HG03432 (cell line): ENCODE data around the gene GBP5.
"Not testable (repeated sequence)": the region's sequence is repeated elsewhere in the genome, so short reads cannot be mapped to it uniquely, and the experiment has no call there.

Experiments used
- ATAC-seq: cut with Tn5 transposase; IDR thresholded peaks from one replicate; pipeline ENCODE4 v1.9.1; 2021; ENCODE audit warnings: mild to moderate bottlenecking, moderate library complexity; ENCODE audit not compliant: unreplicated experiment

The GBP5 gene

DNA sequence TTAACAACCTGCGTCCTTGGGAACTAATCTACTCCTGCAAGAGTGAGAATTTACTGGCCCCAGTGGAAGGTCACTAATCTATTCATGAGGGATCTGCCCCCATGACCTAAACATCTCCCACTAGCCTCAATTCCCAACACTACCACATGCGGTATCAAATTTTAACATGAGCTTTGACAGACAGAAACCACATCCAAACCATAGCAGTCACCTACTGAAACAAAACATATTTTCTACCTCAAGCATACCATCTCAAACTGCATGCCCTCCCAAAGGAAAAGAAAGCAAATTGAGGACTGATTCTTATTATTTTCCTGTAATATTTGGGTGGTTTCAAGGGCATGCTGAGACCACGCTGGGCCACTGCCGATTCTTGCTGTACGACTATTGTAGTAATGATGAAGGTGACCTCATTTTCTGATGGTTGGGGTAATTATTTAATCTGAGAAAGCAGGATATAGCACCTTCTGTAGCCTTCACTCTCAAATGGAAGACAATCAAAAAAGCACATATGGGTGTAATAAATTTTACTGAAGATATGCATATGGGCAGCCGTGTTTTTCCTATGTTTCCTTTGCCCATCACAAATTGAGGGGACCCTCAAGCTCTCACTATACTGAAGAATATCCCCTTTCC lies 13.2 kb upstream of the GBP5 start:
- ATAC-seq: no peak

DNA sequence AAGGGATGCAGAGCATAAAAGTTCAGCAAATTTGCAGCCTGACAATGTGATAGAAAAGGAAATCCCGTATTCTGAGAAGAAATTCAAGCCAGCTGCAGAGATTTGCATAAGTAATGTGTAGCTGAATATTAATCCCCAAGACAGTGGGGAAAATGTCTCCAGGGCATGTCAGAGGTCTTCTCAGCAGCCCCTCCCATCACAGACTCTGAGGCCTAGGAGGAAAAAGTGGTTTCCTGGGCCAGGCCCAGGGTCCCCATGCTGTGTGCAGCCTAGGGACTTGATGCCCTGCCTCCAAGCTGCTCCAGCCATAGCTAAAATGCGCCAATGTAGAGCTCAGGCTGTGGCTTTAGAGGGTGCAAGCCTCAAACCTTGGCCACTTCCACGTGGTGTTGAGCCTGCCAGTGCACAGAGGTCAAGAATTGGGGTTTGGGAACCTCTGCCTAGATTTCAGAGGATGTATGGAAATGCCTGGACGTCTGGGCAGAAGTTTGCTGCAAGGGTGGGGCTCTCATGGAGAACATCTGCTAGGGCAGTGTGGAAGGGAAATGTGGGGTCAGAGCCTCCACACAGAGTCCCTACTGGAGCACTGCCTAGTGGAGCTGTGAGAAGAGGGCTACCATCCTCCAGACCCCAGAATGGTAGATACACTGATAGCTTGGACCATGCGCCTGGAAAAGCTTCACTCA lies 11.6 kb upstream of the GBP5 start:
- not testable (repeated sequence) for ATAC-seq

DNA sequence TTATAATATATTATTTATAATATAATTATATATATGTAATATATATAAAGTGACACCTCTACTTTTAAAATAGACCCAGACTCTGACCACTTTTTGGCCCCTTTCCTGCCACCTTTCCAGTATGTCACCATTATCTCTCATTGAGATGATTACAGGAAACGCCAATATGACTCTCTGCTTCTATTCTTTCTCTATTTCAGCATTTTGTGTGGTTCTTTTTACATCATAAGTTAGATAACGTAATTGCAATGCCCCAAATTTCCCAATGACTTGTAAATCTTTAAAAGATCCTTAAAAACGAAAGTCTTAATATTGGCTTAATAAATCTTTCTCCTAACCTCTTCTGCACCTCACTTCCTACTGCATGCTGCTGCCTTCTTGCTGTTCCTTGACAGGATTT lies 8.1 kb upstream of the GBP5 start:
- no peak for ATAC-seq

DNA sequence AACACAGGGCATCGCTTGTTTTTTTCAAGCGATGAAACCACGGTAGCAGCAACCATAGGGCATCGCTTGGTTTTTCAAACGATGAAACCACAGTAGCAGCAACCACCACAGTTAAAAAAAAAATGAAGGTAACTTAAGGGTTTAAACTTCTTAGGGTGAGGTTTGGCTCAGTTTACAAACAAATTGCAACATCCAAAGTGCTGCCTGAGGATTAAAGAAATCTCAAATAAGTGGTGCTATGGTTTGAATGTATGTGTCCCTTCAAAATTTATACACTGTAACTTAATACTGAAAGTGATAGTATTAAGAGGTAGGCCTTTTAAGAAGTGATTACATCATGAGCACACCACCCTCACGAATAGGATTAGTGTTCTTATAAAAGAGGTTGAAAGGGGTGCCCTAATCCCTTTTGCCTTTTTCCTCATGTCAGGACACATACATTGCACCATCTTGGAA lies 6.4 kb upstream of the GBP5 start:
- ATAC-seq: no peak

DNA sequence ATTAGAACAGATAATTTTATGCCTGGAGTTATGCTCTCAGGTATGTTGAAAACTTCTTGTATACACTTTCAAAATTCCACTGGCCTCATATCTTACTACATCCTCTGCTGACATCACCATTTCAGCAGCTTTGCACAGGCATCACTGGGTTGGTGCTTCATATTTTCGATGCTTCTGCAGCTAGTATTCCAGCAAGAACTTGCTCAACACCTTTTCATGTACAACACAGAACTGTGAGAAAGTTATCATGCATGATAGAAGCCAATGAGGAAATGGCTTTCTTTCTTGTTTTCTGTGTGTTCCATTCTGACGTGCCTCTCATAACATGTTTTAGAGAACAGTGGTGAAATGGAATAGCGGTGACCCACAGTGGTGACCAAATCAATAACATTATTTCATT lies 5.1 kb upstream of the GBP5 start:
- no peak for ATAC-seq

DNA sequence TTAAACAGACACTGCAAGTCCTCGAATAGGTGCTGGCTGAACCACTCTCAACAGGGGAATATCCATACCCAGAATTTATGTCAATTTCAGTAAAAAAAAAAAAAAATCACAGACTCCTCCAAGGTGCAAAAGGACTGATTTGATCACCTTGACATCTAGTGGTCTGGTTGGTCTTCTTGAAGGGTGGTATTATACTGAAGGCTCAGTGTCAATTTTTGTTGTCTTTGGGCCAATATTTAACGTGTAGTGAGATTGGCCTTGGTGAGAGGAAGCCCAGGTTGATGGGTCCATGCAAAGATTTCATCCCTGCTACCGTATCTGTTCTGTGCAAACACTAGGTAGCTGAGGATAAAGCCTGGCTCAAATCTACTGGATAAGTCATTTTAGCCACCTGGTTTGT lies 4.0 kb upstream of the GBP5 start:
- ATAC-seq: no peak

DNA sequence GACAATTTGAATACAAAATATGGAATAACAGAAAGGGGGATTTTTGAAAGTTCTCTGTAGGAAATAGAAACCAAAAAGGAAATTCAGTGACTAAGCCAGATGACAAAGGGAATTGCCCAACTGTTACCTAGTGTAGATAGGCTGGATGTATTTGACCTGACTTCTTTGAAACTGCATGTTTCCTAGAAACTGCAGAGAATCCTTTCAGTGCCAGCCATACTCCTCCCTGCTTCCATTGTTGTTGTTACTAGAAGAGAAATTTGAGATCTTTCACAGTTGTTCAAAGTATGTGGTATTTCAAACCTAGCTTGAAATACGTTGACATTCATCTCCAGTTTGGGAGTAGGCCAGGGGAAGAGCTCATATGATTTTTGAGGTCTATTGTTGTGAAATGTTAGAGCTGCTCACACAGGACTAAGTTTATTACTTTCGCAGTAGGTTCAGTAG lies 1.8 kb upstream of the GBP5 start:
- ATAC-seq: peak; percentile 29

DNA sequence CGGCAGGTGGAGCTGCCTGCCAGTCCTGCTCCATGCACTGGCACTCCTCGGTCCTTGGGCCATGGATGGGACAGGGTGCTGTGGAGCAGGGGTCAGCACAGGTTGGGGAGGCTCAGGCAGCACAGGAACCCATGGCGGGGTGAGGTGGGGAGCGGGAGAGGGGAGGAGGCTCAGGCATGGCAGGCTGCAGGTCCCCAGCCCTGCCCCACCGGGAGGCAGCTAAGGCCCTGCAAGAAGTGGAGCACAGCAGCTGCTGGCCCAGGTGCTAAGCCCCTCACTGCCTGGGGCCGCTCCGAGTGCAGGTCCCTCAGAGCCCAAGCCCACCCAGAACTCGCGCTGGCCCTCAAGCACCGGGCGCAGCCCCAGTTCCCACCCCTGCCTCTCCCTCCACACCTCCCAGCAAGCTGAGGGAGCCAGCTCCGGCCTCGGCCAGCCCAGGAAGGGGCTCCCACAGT lies 691 bp upstream of the GBP5 start:
- ATAC-seq: no peak

DNA sequence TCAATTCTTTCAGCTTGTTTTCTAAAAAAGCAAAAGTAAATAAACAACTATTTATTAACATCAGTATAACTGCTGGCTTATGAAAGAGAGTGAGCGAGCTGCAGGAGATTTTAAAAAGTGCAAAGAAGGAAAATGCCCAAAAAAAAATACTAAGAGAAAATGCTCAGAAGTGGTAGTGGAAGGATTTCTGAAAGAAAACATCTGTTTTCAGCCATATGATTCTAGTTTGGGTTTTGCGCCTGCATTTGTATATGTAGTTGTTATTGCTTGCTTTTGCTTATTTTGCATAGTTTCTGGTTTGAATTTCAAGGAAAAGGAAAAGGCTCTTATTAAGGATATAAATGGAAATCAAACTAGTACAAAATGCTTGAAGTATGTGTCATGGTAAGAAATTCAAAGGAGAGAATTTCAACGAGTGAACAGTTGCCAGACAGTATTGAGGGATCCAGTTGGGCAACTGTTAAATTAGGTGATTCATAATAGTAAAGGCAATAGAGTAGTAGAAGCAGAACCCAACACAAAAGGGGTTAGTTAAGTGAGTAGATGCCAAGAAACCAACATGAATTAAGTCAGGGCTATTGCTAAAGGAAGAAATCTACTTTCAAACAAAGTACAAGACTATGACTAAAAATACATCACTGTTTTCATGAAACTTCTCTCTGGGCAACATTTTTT lies 1.2 kb downstream of the GBP5 start:
- no peak for ATAC-seq

DNA sequence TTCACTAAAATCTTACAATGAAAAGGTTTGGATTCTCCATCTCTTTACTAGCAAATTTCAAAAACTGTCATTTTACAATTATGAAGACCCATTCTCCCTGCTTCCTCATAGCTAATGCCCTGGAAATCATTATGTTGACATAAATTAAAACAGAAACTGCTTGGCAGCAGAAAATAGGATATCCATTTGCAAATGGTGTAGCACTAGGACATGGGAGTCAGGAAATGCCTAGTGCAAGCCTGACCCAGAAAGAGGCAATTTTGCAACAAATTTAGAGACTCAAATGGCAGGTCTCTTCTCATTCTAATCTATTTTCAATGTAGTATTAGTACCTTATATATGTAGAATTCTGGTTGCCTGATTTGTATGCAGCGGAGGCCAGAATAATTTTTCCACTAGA lies 2.2 kb downstream of the GBP5 start:
- no peak for ATAC-seq

DNA sequence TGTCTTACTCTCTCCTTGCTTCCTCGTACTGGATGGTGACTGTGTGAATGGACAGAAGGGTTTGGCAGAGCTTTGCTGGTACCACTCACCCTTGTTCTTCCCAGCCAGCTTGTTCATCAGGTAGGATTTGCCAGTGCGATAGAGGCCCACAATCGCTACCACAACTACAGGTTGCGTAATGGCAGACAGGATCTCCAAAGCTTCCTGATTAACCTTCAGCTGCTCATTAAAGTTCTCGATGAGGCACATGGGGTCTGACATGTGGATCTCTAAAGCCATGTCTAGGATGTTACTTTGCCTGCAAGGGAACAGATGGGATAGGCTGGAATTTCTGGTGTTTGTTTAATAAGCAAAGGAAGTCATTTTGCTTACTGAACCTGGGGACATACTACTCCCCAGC lies 3.4 kb downstream of the GBP5 start:
- ATAC-seq: no peak

DNA sequence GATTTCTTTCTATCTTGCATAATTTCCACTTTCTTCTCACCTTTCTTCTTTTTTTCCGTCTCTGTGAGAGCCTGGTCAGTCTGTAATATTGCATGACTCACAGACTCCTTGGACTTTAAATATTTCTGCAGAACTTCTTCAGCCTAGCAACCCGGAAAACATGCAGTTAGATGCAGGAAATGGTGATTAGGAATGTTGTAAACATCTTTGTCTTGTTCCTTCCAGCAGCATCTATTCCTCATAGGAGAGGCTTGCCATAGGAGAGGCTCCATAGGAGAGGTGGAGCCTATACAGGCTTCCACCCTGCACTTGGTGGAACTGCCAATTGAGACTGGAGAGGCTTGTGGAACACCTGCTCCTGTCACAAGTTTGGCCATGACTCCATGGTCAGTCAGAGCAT lies 10.0 kb downstream of the GBP5 start:
- no peak for ATAC-seq

DNA sequence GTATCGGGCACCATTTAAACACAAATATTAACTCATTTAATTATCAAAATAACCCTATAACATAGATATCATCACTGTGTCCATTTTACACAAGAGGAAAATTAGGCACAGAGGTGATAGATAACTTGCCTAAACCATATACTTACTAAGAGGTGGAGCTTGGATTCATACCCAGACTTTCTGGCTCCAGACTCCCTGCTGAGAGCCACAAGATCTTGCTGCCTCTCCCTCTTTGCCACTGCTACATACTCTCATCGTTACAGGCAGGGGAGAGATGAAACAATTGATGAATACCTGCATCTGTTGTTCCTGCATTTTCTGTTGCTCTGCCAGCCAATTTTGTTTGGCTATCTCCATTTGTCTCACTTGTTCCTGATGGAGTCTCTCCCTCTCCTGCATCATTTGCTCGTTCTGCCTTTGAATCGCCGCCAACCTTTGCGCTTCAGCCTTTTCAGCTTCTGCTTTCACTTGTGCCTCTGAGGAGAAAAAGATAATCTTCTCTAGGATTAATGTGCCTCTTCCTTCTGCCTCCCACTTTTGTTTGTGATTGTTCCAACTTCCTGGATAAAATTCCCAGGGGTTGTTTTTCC lies 10.6 kb downstream of the GBP5 start:
- ATAC-seq: no peak

DNA sequence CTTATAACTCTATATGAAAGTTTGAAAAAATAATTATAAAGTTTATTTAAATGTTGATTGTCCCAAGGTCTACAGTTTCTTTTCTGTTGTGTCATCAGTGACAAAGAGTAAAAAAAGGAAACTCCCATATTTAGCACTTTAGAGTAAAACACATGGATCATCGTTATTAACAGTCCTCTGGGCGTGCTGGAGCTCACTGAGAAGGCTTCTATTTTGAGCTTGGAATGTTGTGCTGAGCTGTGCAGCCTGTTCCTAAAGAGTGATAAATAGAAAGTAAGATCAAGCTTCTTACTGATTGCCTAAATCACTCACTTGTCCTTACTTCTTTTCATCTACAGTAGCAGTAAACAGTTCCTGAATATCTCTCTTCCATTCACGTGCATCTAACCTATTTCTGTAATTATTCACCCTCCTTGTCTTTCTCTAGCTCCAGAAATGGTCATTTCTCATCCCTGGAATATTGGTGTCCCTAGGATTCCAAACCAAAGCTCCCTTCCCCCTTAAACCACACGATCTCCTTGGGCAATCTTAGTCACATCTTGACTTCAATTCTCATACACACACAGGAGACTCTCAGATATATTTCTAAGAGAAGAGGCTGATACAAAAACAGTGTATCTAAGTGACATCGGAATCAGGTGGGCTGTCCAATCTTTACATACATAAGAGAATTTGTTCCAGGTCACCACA lies 11.9 kb downstream of the GBP5 start:
- no peak for ATAC-seq

DNA sequence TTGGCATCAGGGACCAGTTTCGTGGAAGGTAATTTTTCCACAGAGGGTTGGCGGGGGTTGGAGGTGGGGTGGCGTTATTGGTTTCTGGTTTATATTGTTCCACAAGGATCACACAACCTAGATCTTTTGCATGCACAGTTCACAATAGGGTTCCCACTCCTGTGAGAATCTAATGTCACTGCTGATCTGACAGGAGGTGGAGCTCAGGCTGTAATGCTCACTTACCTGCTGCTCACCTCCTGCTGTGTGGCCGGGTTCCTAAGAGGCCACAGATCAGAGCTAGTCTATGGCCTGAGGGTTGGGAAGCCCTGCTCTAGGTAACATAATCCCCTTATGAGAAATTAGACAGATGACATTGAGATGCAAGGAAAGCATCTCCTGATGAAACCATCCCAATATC lies 12.6 kb downstream of the GBP5 start:
- no peak for ATAC-seq

DNA sequence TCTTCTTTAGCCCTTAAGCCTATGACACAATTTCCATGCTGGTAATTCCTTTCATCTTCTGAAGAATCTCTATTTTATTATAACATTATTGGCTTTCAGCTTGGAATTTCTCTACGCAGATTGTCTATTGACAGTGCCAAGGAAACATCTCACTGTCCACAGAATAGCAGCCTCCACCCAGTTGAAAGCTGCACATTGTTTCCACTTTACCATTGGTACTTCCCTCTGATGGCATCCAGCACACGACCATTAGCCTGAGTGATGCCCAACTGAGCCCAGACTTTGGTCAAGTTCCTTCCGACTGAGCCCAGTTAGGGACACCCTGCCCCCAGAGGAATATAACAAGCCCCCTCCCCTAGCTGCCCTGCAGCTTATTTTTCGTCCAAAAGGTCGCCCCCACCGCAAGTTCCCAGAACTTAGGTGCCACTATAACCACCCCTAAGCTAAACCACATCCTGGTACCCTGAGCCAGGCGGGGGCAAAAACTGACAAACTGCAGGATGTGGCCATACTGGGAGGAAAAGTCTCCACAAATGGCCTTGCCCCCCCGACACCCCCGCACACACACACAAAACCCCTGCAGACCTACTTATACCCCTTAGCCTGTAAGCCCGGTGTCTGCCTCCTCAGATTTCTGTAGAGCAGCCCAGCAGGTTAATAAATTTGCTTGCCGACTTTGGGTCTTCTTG lies 13.2 kb downstream of the GBP5 start:
- no peak for ATAC-seq

DNA sequence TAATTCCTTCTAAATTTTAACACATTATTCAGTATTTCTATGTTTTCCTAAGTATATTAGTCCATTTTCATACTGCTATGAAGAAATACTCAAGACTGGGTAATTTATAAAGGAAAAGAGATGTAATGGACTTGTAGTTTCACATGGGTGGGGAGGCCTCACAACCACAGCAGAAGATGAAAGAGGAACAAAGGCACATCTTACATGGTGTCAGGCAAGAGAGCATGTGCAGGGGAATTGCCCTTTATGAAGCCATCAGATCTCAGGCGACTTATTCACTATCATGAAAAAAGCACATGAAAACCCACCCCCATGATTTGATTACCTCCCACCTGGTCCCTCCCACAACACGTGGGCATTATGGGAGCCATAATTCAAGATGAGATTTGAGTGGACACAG lies 15.6 kb downstream of the GBP5 start:
- ATAC-seq: no peak

DNA sequence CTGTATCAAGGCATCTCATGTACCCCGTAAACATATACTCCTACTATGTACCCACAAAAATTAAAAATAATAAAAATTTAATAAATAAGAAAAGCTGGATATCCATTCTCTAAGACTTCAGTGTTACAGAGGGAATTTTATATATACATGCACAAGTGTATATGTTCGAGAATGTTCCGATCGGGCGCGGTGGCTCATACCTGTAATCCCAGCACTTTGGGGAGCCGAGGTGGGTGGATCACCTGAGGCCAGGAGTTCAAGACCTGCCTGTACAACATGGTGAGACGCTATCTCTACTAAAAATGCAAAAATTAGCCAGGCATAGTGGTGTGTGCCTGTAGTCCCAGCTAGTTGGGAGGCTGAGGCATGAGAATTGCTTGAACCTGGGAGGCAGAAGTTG lies 17.1 kb downstream of the GBP5 start:
- not testable (repeated sequence) for ATAC-seq

DNA sequence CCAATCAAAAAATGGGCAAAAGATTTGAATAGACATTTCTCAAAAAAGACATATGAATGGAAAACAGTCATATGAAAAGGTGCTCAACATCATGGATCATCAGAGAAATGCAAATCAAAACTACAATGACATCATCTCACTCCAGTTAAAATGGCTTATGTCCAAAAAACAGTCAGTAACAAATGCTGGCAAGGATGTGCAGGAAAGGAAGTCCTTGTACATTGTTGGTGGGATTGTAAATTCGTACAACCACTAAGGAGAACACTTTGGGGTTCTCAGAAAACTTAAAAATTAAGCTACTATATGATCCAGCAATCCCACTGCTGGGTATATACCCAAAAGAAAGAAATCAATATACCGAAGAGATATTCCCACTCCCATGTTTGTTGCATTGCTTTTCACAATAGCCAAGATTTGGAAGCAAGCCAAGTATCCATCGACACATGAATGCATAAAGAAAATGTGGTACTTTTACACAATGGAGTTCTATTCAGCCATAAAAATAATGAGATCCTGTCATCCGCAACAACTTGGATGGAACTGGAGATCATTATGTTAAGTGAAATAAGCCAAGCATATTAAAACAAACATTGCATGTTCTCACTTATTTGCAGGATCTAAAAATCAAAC lies 17.9 kb downstream of the GBP5 start:
- ATAC-seq: no peak

DNA sequence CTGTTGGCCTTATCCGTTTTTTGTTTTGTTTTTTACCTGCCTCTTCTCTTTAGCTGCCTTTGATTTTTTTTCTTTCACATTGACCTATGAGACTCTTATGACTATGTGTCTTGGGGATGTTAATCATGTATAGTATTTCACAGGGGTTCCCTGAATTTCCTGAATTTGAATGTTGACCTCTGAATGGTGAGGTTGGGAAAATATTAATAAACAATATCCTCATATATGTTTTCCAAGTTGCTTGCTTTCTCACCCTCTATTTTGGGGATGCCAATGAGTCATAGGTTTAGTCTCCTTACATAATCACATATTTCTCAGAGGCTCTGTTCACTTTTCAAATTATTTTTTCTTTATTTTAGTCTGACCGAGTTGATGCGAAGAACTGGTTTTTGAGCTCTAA lies 29.6 kb downstream of the GBP5 start:
- ATAC-seq: no peak
